ENCODE measurements around the gene MLST8.
"Not testable (repeated sequence)": the region's sequence is repeated elsewhere in the genome, so short reads cannot be mapped to it uniquely, and the experiment has no call there.

MLST8 gene

DNA sequence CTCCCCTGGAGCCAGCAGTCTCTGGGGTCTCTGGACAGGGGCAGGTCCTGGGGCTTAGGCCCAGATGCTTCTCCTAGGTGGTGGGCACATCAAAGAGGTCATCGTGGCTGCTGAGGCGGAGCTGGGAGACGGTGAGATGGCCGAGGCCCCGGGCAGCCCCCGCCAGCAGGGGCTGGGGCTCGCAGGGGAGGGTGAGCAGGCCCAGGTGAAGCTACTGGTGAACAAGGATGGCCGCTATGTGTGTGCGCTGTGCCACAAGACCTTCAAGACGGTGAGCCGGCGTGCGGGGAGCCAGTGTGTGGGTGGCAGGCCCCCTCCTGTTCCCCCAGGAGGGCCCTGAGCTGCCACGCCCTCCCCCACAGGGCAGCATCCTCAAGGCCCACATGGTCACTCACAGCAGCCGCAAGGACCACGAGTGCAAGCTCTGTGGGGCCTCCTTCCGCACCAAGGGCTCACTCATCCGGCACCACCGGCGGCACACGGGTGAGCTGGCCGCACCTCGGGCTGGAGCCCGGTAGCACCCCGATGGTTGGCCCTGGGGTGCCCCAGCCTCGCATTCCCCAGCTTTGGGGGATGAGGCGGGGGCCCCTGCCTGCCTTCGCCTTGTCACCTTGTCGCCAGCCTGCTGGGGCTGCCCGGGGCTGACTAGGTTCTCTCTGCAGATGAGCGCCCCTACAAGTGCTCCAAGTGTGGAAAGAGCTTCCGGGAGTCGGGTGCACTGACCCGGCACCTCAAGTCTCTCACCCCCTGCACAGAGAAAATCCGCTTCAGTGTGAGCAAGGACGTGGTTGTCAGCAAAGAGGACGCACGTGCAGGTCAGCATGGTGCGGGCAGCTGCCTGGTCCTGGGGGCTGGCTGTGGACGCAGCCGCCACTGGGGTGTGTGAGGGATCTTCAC, 27.1 kb downstream of the MLST8 start:
- DNase-seq (ENCODE audit: low spot score) = no peak

DNA sequence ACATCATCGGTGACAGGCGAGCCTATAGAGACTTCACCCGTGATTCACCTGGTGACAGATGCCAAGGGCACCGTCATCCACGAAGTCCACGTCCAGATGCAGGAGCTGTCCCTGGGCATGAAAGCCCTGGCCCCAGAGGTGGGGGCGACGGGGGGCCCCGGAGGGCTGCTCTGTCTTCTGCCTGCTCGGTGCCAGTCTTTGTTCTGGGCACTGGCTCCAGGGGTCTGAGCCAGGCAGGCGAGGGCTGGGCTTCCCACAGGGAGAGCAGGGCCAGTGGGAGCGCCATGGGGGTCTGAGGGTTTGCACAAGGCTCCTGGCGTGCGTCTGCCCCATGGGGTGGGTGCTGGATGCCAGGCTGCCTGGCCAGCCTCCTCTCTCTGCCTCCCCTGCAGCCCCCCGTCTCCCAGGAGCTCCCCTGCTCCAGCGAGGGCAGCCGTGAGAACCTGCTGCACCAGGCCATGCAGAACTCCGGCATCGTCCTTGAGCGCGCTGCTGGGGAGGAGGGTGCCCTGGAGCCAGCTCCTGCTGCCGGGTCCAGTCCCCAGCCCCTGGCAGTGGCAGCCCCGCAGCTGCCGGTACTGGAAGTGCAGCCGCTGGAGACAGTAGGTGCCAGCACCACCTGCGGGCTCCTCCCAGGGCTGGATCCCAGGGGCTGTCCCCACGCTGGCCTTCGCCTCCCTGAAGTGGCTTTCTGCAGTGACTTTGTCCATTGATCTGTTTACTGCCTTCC, 28.0 kb downstream of the MLST8 start:
- DNase-seq (ENCODE audit: low spot score) = no peak

DNA sequence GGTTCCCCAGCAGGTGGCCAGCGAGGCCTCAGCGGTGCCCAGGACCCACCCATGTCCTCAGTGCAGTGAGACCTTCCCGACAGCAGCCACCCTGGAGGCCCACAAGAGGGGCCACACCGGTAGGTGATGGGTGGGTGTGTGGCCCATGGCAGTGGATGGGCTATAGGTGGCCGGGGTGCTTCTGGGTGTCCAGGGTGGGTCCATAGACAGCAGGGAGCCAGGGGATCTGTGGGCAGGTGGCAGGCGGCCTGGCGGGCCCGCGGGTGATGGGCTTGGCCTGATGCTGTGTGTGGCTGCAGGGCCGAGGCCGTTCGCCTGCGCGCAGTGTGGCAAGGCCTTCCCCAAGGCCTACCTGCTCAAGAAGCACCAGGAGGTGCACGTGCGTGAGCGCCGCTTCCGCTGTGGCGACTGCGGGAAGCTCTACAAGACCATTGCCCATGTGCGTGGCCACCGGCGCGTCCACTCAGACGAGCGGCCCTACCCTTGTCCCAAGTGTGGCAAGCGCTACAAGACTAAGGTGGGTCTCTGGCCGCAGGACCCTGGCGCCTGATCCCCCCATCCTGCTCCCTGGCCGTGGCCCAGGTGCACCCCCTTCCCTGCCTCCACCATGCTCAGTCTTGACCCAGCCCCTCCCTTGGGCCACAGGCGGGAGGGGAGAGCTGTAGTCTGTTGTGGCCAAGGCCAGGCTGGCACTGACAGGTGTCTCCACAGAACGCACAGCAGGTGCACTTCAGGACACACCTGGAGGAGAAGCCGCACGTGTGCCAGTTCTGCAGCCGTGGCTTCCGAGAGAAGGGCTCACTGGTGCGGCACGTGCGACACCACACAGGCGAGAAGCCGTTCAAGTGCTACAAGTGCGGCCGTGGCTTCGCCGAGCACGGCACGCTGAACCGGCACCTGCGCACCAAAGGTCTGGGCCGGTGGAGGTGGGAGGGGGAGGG, 28.9 kb downstream of the MLST8 start:
- peak; percentile 73 for DNase-seq (ENCODE audit: low spot score)

DNA sequence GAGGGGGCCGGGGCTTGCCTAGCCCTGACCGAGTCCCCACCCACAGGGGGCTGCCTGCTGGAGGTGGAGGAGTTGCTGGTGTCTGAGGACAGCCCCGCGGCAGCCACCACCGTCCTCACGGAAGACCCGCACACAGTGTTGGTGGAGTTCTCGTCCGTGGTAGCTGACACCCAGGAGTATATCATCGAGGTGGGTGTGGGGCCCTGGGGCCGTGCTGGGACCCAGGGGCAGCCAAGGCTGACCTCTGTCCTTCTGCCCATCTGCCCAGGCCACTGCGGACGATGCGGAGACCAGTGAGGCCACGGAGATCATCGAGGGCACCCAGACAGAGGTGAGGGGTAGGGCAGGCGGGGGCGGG, 29.5 kb downstream of the MLST8 start:
- DNase-seq (ENCODE audit: low spot score) = no peak

DNA sequence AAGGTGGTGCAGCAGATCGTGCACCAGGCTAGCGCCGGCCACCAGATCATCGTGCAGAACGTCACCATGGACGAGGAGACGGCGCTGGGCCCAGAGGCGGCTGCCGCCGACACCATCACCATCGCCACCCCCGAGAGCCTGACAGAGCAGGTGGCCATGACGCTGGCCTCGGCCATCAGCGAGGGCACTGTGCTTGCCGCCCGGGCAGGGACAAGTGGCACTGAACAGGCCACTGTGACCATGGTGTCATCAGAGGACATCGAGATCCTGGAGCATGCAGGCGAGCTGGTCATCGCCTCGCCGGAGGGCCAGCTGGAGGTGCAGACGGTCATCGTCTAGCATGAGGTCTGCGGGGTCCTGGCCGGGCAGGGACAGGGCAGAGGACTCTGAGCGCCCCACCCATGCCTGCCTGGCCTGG, 30.0 kb downstream of the MLST8 start:
- no peak for DNase-seq (ENCODE audit: low spot score)

DNA sequence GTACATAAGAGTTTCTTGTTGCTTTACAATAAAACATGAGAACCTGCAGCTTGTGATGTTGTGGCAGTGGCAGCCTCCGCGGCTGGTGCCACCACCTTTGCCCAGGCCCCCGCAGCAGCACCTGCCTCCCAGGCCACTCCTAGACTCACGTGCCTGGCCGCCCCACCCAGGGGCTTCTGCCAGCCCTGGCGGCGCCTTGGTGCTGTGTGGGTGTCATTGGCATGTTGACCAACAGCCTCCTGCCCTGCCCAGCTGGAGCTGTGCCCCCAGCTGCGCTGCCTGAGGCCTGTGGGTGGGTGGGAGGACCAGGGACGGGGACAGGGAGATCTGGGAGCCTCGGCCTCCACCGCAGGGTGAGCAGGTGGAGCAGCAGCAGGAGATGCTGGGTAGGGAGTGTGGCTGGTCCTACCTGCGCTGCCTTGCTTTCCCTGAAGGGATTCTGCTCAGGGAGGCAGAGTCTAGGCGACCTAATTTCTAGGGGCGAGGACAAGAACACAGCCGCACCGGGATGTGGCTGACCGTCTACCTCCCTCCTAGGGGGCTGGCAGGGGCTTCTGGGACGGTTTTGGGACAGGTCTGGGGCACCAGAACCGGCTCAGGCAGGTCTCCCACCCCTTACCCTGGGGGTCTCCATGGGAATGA, 30.6 kb downstream of the MLST8 start:
- no peak for DNase-seq (ENCODE audit: low spot score)

DNA sequence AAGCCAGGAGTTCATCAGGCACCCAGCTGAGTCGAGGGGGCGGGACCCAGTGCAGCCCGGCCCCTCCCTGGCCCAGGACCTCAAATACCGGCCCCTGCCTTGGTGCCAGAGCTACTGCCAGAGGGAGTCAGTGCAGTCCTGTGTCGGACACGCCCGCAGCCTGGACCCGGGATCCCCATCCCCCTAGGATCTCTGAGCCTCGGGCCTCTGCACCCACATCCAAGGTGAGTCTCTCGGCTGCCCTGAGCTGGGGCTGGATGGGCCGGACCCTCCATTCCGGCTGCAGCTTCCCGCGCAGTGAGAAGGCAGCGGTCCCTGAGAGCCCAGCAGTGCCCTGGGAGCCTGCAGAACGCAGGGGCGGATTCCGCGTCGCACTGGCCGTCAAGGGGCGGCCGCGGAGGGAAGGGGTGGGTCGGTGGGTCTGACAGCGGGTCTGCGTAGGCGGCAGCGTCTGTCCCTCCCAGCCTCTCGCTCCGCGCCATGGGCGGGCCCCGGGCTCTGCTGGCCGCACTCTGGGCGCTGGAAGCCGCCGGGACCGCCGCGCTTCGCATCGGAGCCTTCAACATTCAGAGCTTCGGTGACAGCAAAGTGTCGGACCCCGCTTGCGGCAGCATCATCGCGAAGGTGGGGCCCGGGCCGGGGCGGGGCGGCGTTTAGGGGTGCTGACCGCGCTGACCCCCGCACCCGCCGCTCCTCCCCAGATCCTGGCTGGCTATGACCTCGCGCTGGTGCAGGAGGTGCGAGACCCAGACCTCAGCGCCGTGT, 31.3 kb downstream of the MLST8 start, which contains the start of gene DNASE1L2:
Gene DNASE1L2 (plus strand): TSS at position 108 of the 765 bp plus-strand sequence. CDS start 373 bp downstream, at position 481.
- no peak for DNase-seq (ENCODE audit: low spot score)

DNA sequence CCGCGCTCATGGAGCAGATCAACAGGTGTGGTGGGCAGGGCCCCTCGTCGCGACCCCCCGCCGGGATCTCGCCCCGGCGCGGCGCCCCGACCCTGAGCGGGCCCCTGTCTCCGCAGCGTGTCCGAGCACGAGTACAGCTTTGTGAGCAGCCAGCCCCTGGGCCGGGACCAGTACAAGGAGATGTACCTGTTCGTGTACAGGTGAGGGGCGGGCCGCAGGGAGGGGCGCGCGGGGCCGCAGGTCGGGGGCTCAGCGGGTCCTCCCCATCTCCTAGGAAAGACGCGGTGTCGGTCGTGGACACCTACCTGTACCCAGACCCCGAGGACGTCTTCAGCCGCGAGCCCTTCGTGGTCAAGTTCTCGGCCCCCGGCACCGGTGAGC, 31.8 kb downstream of the MLST8 start:
- no peak for DNase-seq (ENCODE audit: low spot score)

DNA sequence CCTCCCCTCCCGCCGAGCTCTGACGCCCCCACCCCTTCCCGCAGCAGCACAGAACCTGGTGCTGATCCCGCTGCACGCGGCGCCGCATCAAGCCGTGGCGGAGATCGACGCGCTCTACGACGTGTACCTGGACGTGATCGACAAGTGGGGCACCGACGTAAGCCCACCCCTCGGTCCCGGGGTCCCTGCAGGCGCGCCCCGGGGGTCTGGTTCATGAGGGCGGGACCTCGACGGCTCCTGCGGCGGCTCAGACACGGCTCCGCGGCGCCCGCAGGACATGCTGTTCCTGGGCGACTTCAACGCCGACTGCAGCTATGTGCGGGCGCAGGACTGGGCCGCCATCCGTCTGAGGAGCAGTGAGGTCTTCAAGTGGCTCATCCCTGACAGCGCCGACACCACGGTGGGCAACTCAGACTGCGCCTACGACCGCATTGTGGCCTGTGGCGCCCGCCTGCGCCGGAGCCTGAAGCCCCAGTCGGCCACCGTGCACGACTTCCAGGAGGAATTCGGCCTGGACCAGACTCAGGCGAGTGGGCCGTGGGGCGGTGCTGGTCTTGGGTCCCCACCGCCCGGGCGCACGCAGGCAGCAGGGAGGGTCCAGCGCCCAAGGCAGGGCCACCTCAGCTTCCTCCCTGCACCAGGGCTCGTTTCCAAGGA, 32.4 kb downstream of the MLST8 start:
- DNase-seq (ENCODE audit: low spot score) = no peak

DNA sequence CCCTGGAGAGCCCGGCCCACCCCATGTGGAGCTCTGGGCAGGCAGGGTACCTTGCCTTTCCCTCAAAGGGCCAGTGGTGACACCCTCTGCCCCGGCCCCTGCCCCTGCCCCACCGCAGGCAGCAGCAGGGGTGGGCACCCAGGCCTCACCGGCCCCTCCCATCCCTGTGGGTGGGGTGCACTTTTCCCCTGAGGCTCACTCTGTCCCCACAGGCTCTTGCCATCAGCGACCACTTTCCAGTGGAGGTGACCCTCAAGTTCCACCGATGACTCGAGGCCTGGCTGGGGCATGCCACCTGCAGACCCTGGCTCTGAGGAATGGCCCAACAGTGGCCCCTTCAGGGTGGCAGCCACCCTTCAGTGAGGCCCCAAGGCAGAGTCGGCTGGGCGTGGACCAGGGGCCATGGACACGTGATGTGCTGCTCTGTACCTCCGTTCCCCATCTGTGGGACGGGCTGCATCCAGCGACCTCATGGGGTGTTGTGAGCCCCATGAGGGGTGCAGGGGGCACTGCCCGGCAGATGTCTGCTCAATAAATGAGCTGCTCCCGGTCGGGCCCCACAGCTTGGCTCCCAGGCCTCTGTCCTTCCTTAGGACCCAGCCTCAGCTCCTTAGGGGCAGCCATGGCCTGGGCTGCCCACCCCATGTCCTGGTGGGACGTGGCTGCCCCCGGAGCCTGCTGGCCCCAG, 33.0 kb downstream of the MLST8 start:
- DNase-seq (ENCODE audit: low spot score) = no peak

DNA sequence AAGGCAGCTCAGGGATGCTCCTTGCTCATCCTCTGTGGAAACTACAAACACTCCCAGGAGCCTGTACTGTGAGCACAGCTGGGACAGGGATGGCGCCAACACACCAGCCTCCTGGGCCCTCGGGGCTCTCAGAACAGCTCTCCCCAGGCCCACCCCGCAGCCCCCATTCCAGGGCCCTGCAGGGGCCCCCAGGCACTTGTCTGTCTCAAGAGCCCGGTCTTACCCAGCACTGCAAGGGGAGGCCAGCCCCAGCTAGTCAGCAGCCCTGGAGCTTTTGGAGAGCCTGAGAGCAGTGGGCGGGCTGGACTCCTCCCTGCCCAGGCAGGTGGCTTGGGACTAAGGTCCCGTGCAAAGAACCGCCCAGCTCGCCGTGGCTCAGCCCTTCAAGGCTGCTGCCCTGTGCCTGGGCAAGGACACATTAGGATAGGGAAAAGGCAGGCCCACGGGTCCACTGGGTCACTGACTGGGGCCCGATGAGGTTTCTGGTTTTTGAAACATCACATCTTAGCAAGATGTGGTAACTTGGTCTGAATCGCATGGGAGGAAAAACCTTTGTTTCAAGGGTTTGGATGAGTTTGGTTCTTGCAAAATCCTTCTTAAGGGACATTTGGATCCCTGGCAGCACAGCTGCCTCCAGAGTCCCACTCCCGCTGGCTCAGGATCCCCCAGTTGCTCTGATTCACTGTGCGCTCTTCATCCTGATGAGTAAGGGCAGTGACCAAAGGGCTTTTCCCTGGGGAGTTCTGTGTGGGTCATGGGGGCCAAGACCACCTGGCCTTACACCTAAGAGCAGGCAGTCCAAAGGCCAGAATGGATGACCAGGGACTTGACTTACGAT, 33.8 kb downstream of the MLST8 start:
- no peak for DNase-seq (ENCODE audit: low spot score)

DNA sequence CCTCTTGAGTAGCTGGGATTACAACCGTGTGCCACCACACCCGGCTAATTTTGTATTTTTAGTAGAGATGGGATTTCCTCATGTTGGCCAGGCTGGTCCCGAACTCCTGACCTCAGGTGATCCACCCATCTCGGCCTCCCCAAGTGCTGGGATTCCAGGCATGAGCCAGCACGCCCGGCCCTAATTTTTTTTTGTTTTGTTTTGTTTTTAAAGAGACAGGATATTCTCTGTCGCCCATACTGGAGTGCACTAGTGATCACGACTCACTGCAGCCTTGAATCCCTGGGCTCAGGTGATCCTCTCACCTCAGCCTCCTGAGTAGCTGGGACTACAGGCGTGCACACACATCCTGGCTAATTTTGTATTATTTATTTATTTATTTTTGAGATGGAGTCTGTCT, 35.1 kb downstream of the MLST8 start:
- not testable (repeated sequence) for DNase-seq (ENCODE audit: low spot score)

DNA sequence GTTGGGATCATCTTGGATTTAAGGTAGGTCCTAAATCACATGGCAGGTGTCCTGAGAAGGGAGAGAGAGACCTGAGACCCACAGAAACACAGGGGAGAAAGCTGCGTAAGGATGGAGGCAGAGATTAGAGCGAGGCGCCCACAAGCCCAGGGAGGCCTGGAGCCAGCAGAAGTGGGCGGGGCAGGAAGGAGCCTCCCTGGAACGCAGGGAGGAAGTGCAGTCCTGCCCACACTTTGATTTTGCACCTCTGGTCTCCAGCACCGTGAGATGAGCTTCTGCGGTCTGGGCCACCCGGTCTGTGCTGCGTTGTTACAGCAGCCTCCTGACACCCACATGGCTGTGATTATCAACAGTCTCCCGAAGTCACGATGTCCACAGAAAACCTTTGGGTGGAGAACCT, 37.3 kb downstream of the MLST8 start:
- DNase-seq (ENCODE audit: low spot score) = no peak

DNA sequence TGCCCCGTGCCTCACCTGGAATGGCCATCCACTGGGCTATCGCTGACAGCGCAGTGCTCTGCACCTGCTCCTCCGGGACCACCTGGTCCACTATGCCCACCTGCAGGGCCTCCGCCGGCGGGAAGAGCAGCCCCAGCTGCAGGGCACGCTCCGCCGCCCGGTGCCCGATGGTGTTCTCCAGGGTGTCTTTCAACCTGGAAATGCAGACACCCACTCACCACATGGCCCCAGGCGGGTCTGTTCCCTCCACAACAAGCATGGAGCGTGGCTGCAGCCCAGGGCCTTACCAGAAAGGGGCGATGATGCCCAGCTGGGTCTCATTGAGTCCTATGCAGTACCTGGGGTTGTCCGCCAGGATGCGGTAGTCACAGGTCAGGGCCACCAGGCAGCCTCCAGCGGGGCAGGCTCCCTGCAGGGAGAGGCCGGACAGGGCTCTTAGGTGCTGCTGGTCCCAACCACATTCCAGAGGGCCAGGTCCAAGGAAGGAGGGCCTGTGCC, 37.8 kb downstream of the MLST8 start:
- DNase-seq (ENCODE audit: low spot score) = no peak

DNA sequence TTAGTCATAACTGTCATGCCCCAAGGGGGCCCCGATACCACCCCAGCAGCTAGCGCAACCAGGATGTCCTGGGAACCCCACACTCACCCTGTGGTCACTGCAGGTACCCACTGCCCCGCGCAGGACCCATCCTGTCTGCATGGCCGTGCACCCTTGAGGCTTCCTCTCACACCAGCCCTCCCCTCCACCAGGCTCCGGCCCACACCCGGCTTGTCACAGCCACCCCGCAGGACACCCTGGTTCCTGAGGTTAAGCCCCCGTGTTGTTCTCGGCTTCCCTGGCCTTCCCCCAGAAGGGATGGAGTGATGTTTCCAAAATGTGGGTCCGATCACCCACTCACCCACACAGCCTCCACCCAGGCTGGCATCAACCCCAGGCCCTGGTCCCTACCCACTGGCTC, 38.5 kb downstream of the MLST8 start:
- DNase-seq (ENCODE audit: low spot score) = no peak

DNA sequence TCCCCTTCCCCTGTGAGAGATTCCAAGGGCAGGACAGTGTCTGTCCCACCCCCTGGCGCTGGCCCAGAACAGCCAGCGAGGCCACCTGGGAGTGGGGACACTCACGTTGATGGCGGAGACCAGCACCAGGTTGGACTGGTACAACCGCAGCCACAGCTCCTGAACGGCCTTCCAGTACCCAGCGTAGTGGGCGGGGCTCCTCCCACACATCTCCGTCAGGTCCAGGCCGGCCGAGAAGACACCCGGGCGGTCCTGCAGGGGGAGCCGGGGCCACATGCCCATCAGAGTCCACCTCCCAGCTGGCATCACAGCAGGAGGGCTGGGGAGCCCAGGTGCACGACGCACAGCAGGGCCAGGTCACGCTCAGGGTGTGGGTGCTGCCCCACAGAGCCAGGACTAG, 39.0 kb downstream of the MLST8 start:
- DNase-seq (ENCODE audit: low spot score) = no peak

DNA sequence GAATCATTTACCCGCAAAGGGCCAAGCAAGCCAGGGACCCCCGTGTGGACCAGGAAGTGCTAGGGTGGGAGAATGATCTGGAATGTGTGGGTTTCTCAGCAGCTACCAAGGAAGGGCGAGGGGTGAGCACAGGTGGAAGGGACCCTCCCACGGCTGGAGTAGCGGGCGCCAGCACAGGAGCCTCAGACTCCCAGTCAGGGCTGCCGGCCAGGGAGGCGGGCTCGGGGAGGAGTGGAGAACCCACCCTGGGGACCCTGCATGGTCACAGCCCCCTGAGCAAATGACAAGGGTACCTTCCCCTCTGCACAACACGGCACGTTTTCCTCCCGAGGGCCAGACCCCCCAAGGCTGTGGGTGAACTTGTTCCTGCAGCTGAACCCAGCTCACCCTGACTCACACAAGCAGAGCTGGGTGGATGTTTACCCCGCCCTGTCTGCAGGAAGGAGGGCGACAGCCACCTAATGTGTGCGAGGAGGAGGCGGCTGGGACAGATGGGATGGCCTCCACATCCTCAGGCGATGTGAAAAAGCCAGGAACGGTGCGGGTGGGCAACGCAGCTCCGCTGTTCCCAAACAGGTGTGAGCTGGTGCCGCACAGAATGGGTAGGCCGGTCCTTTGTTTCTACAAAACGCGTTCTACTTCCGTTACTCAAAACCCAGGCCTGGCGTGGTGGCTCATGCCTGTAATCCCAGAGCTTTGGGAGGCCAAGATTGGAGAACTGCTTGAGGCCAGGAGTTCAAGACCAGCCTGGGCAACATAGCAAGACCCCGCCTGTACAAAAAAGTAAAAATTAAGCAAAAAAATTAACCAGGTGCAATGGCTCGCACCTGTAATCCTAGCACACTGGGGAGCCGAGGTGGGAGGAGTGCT, 39.9 kb downstream of the MLST8 start:
- no peak for DNase-seq (ENCODE audit: low spot score)

All from NAMALWA (cell line).